K562 (cell line): ENCODE data around the gene TLDC2. TPM values are rescaled to one million over a fixed set of nuclear protein-coding genes. Genes with fewer than 3 reads are reported as not detected.
A peak's percentile ranks its signal among the peaks of the same experiment; 100 is the strongest.

Experiments
- BCLAF1 ChIP-seq, 2 experiments: fragments of 450-650 bp in 1 of 2; IDR thresholded peaks; 2 replicates each; pipeline ENCODE4 v1.6.1; 2011 to 2017; ENCODE audit warnings: low read depth in 2 of 2, antibody characterized with exemption in 1 of 2, borderline replicate concordance in 1 of 2, low read length in 1 of 2, mild to moderate bottlenecking in 1 of 2, mixed read lengths in 1 of 2; ENCODE audit not compliant: control insufficient read depth in 1 of 2
- CREM ChIP-seq: IDR thresholded peaks from 2 replicates; pipeline ENCODE4 v1.6.1; 2014; ENCODE audit warnings: antibody characterized with exemption, low read depth
- EGR1 ChIP-seq: fragments of 450-650 bp; conservative IDR thresholded peaks from 2 replicates; pipeline ENCODE4 v1.6.1; 2017; ENCODE audit warnings: mild to moderate bottlenecking
- GABPB1 ChIP-seq: sonication (generic); formaldehyde crosslinking; IDR thresholded peaks from 2 replicates; pipeline ENCODE4 v1.8.0; 2022; ENCODE audit warnings: mild to moderate bottlenecking, missing genetic modification reagents
- L3MBTL2 ChIP-seq: fragments of 450-650 bp; IDR thresholded peaks from 2 replicates; pipeline ENCODE4 v1.6.1; 2016; ENCODE audit warnings: mild to moderate bottlenecking, moderate library complexity
- MCM5 ChIP-seq: fragments of 450-650 bp; IDR thresholded peaks from 2 replicates; pipeline ENCODE4 v1.6.1; 2016; ENCODE audit warnings: low read depth
- NR3C1 ChIP-seq: sonication (generic); formaldehyde crosslinking; IDR thresholded peaks from 2 replicates; pipeline ENCODE4 v1.8.1; 2022; ENCODE audit warnings: missing genetic modification reagents
- RB1 ChIP-seq: fragments of 450-650 bp; IDR thresholded peaks from 2 replicates; pipeline ENCODE4 v1.6.1; 2017; ENCODE audit warnings: low read depth, mild to moderate bottlenecking
- SMAD1 ChIP-seq: fragments of 150-350 bp; IDR thresholded peaks from 2 replicates; pipeline ENCODE4 v1.6.1; 2014; ENCODE audit warnings: low read length, low read depth; ENCODE audit not compliant: partially characterized antibody
- SMAD3 ChIP-seq: fragments of 450-650 bp; formaldehyde crosslinking; conservative IDR thresholded peaks from 2 replicates; pipeline ENCODE4 v1.4.0; 2020; ENCODE audit warnings: mild to moderate bottlenecking
- SRSF3 ChIP-seq: fragments of 200-400 bp; formaldehyde crosslinking; IDR thresholded peaks from 2 replicates; pipeline ENCODE4 v1.6.1; 2016; ENCODE audit warnings: mild to moderate bottlenecking, low read length, moderate library complexity; ENCODE audit not compliant: insufficient read depth
- TAF9B ChIP-seq: fragments of 450-650 bp; IDR thresholded peaks from 2 replicates; pipeline ENCODE4 v1.6.1; 2018; ENCODE audit warnings: mild to moderate bottlenecking; ENCODE audit not compliant: partially characterized antibody
- TBL1XR1 ChIP-seq, 2 experiments: IDR thresholded peaks; 2 replicates each; pipeline ENCODE4 v1.6.1; 2012; ENCODE audit warnings: improper control_type of control experiment in 2 of 2, low read length in 2 of 2, mild to moderate bottlenecking in 1 of 2
- TFAP4 ChIP-seq: sonication (generic); formaldehyde crosslinking; IDR thresholded peaks from 2 replicates; pipeline ENCODE4 v1.8.0; 2022; ENCODE audit warnings: missing genetic modification reagents, mild to moderate bottlenecking, moderate library complexity, borderline replicate concordance
- ZFP36 ChIP-seq: fragments of 150-350 bp; IDR thresholded peaks from 2 replicates; pipeline ENCODE4 v1.6.1; 2018; ENCODE audit warnings: low read length, low read depth; ENCODE audit not compliant: partially characterized antibody
- ZNF274 ChIP-seq: IDR thresholded peaks from 2 replicates; pipeline ENCODE4 v1.6.1; 2011; ENCODE audit warnings: low read depth, mild to moderate bottlenecking, low read length, moderate library complexity, borderline replicate concordance
- polyA plus RNA-seq, 8 experiments: library from polyadenylated mRNA; depleted of rRNA in 4 of 8; stranded (reverse) in 5 of 8; unstranded in 3 of 8; fragments of >200 nt; fragmentation: Nextera tagmentation in 2 of 8; fragmentation: Illumina TruSeq in 1 of 8; extraction: Ambion mirVana in 2 of 8; extraction: Trizol in 1 of 8; gene quantifications; 2 replicates each; pipeline versions ENCODE4 v1.2.1 to v1.2.3, GENCODE V29; 2011 to 2014; ENCODE audit warnings: inconsistent platforms in 1 of 8, missing spikeins in 1 of 8
- total RNA-seq, 7 experiments: library from RNA; depleted of rRNA in 6 of 7; stranded (reverse); fragments of >200 nt in 6 of 7; fragmentation: Illumina TruSeq in 2 of 7; extraction: Trizol in 2 of 7; gene quantifications; 2 replicates each; pipeline versions ENCODE4 v1.2.1 to v1.2.3, GENCODE V29; 2011 to 2021; ENCODE audit warnings: low replicate concordance in 1 of 7

Gene TLDC2
- total and polyA plus RNA-seq, 9 of the 15 experiments (the other 6 are each of a cell fraction or from before 2014, with no cell fraction given): not detected

GRCh38 chr20:36886859-36887751 lies 11.2 kb downstream of the TLDC2 start (continued):
- peak; percentile 28; the same call in 1 of the 2 replicates for TF ChIP-seq CREM
- TF ChIP-seq L3MBTL2: peak; percentile 40; the same call in 1 of the 2 replicates
- no peak for TF ChIP-seq SMAD1
- TF ChIP-seq EGR1: no peak
- TF ChIP-seq ZFP36: no peak
- TF ChIP-seq BCLAF1 (IDR thresholded peaks at IDR 0.05; ENCODE audit: borderline replicate concordance in 1 of 2, control insufficient read depth in 1 of 2, low read depth in 2 of 2, low read length in 1 of 2): no peak
- no peak for TF ChIP-seq ZNF274
- no peak for TF ChIP-seq TBL1XR1 (IDR thresholded peaks at IDR 0.05; ENCODE audit: low read length in 2 of 2)
- TF ChIP-seq SMAD3 (CRISPR knock-in tag): no peak
- TF ChIP-seq GABPB1 (CRISPR knock-in tag): peak; percentile 58; the same call in 1 of the 2 replicates
- TF ChIP-seq NR3C1: no peak
- peak; percentile 64; the same call in 1 of the 2 replicates for TF ChIP-seq TFAP4
- TF ChIP-seq SRSF3: no peak
- TF ChIP-seq MCM5: no peak
- peak; percentile 89 for TF ChIP-seq RB1
- no peak for TF ChIP-seq TAF9B
